SK-N-SH treated with all-trans-retinoic acid at 6 μM for 48 hours (cell line): Measurements from ENCODE around the gene TRRAP.

Experiments used
- ARNTL ChIP-seq: fragments of 450-650 bp; formaldehyde crosslinking; IDR thresholded peaks from 2 replicates; pipeline ENCODE4 v1.5.0; 2020; ENCODE audit warnings: low read depth, mild to moderate bottlenecking, moderate library complexity, borderline replicate concordance
- GLIS3 ChIP-seq: fragments of 250-450 bp; sonication (Bioruptor Pico); IDR thresholded peaks from 2 replicates; pipeline ENCODE4 v1.5.0; 2020; ENCODE audit warnings: mild to moderate bottlenecking, moderate library complexity
- OSR1 ChIP-seq: fragments of 250-450 bp; sonication (Bioruptor Pico); IDR thresholded peaks from 2 replicates; pipeline ENCODE4 v1.8.0; 2022; ENCODE audit warnings: moderate library complexity, mild to moderate bottlenecking, inconsistent platforms
- TCF4 ChIP-seq: fragments of 250-450 bp; sonication (Bioruptor Pico); IDR thresholded peaks from 2 replicates; pipeline ENCODE4 v1.8.0; 2021; ENCODE audit warnings: mild to moderate bottlenecking, moderate library complexity, borderline replicate concordance
- ZFP30 ChIP-seq: fragments of 450-650 bp; formaldehyde crosslinking; IDR thresholded peaks from 2 replicates; pipeline ENCODE4 v1.5.0; 2022; ENCODE audit warnings: mild to moderate bottlenecking, moderate library complexity
- ZNF8 ChIP-seq: fragments of 450-650 bp; formaldehyde crosslinking; IDR thresholded peaks from 2 replicates; pipeline ENCODE4 v1.5.0; 2020; ENCODE audit warnings: mild to moderate bottlenecking, moderate library complexity
- TF ChIP-seq, protein P1 (sequence below): fragments of 250-450 bp; sonication (Bioruptor Pico); IDR thresholded peaks from 2 replicates; pipeline ENCODE4 v1.5.1; 2020; ENCODE audit warnings: low read depth, mild to moderate bottlenecking, moderate library complexity
- TF ChIP-seq, protein P2 (sequence below): fragments of 250-450 bp; sonication (Bioruptor Pico); IDR thresholded peaks from 2 replicates; pipeline ENCODE4 v1.5.0; 2020; ENCODE audit warnings: mild to moderate bottlenecking, moderate library complexity
- TF ChIP-seq, protein P3 (sequence below): fragments of 250-450 bp; sonication (Bioruptor Pico); IDR thresholded peaks from 2 replicates; pipeline ENCODE4 v1.8.0; 2020; ENCODE audit warnings: mild to moderate bottlenecking, moderate library complexity, borderline replicate concordance

DNA sequence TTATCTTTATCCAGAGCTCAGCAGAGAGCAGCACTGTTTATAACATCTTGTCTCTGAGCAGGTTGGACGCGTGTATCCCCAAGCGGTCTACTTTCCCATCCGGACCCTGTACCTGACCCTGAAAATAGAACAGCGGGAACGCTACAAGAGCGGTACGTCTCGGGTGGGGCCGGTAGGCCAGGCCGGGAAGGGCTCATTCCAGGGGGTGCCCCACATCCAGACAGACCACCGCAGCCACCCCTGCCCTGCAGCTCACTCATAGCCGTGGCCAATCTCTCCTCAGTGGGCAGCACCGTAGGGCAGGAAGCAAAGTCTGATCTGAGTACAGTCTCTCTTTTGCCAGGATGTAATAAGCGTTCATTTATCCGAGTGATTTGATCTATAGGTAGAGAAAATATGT, 113.7 kb downstream of the TRRAP start:
- no peak for TF ChIP-seq ZFP30 (CRISPR knock-in tag)
- TF ChIP-seq OSR1: no peak
- TF ChIP-seq ZNF8 (CRISPR knock-in tag): no peak
- TF ChIP-seq, protein P1, sequence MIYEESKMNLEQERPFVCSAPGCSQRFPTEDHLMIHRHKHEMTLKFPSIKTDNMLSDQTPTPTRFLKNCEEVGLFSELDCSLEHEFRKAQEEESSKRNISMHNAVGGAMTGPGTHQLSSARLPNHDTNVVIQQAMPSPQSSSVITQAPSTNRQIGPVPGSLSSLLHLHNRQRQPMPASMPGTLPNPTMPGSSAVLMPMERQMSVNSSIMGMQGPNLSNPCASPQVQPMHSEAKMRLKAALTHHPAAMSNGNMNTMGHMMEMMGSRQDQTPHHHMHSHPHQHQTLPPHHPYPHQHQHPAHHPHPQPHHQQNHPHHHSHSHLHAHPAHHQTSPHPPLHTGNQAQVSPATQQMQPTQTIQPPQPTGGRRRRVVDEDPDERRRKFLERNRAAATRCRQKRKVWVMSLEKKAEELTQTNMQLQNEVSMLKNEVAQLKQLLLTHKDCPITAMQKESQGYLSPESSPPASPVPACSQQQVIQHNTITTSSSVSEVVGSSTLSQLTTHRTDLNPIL (CRISPR knock-in tag): no peak
- TF ChIP-seq, protein P2, sequence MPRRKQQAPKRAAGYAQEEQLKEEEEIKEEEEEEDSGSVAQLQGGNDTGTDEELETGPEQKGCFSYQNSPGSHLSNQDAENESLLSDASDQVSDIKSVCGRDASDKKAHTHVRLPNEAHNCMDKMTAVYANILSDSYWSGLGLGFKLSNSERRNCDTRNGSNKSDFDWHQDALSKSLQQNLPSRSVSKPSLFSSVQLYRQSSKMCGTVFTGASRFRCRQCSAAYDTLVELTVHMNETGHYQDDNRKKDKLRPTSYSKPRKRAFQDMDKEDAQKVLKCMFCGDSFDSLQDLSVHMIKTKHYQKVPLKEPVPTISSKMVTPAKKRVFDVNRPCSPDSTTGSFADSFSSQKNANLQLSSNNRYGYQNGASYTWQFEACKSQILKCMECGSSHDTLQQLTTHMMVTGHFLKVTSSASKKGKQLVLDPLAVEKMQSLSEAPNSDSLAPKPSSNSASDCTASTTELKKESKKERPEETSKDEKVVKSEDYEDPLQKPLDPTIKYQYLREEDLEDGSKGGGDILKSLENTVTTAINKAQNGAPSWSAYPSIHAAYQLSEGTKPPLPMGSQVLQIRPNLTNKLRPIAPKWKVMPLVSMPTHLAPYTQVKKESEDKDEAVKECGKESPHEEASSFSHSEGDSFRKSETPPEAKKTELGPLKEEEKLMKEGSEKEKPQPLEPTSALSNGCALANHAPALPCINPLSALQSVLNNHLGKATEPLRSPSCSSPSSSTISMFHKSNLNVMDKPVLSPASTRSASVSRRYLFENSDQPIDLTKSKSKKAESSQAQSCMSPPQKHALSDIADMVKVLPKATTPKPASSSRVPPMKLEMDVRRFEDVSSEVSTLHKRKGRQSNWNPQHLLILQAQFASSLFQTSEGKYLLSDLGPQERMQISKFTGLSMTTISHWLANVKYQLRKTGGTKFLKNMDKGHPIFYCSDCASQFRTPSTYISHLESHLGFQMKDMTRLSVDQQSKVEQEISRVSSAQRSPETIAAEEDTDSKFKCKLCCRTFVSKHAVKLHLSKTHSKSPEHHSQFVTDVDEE (CRISPR knock-in tag): no peak
- TF ChIP-seq, protein P3, sequence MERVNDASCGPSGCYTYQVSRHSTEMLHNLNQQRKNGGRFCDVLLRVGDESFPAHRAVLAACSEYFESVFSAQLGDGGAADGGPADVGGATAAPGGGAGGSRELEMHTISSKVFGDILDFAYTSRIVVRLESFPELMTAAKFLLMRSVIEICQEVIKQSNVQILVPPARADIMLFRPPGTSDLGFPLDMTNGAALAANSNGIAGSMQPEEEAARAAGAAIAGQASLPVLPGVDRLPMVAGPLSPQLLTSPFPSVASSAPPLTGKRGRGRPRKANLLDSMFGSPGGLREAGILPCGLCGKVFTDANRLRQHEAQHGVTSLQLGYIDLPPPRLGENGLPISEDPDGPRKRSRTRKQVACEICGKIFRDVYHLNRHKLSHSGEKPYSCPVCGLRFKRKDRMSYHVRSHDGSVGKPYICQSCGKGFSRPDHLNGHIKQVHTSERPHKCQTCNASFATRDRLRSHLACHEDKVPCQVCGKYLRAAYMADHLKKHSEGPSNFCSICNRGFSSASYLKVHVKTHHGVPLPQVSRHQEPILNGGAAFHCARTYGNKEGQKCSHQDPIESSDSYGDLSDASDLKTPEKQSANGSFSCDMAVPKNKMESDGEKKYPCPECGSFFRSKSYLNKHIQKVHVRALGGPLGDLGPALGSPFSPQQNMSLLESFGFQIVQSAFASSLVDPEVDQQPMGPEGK (CRISPR knock-in tag): no peak
- TF ChIP-seq GLIS3 (CRISPR knock-in tag): no peak
- TF ChIP-seq TCF4 (CRISPR knock-in tag): no peak
- no peak for TF ChIP-seq ARNTL
